ENCODE data around the gene HRK. TPM values are rescaled to one million over a fixed set of nuclear protein-coding genes. Genes with fewer than 3 reads are reported as not detected.

The HRK gene
- total RNA-seq, 1 experiment from 2014 or later: 2.6 TPM

DNA sequence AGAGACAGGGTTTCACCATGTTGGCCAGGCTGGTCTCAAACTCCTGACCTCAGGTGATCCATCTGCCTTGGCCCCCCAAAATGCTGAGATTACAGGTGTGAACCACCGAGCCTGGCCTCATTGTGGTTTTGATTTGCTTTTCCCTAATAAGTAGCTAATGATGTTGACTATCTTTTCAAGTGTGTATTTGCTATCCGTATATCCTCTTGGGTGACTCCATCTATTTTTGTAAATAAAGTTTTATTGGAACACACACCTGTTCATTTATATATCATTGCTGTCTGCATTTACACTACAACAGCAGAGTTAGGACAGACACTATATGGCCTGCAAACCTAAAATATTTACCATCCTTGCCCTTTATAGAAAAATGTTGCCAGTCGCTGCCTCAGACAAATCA, 13.7 kb upstream of the HRK start:
- Histone ChIP-seq H3K79me2 (ENCODE audit: insufficient read depth, low read length) (no peaks in the 10 kb centered on the region), H3K23ac (ENCODE audit: insufficient read length, low read depth, low read length) (no peak overlapping the region), H3K14ac (ENCODE audit: insufficient read depth, low read length) (no peak overlapping the region), H4K20me1 (ENCODE audit: control insufficient read depth, insufficient read depth, insufficient read length) (no peaks in the 10 kb centered on the region), H2BK15ac (ENCODE audit: low read depth, low read length) (no peak overlapping the region), H3K18ac (ENCODE audit: insufficient read length, low read depth, low read length) (no peak overlapping the region), H4K8ac (replicated peaks; ENCODE audit: insufficient read length, low read depth, low read length) (no peak overlapping the region), H2BK20ac (ENCODE audit: low read depth, low read length, poor library complexity, severe bottlenecking) (no peak overlapping the region), H2BK12ac (ENCODE audit: insufficient read length, low read depth, low read length) (no peak overlapping the region), H3T11ph (ENCODE audit: low read length) (no peak overlapping the region), H3K79me1 (ENCODE audit: insufficient read depth, low read depth, low read length, poor library complexity, severe bottlenecking) (no peaks in the 10 kb centered on the region), H3K23me2 (ENCODE audit: insufficient read length, low read depth, low read length, poor library complexity, severe bottlenecking) (no peaks in the 10 kb centered on the region), H3K9ac (ENCODE audit: extremely low read depth, insufficient read length, low read length) (no peak overlapping the region), H2BK5ac (ENCODE audit: insufficient read length, low read length) (no peak overlapping the region), H3K4ac (ENCODE audit: low read depth, low read length) (no peak overlapping the region), H4K91ac (ENCODE audit: insufficient read length, low read depth, low read length) (no peak overlapping the region), H3K4me1 (ENCODE audit: insufficient read depth, low read length) (no peaks in the 10 kb centered on the region), H2AK5ac (ENCODE audit: insufficient read length, low read length) (no peak overlapping the region), H2AFZ (ENCODE audit: low read length) (no peak overlapping the region), H2BK120ac (ENCODE audit: low read depth, low read length, poor library complexity, severe bottlenecking) (no peak overlapping the region), H3K9me3 (ENCODE audit: control insufficient read depth, low read depth, low read length) (no peaks in the 10 kb centered on the region), H3K27ac (ENCODE audit: insufficient read length, low read depth, low read length) (no peak overlapping the region), H3K27me3 (ENCODE audit: insufficient read depth, low read length) (no peaks in the 10 kb centered on the region), H3K4me2 (ENCODE audit: insufficient read depth, insufficient read length, low read length) (no peak overlapping the region), H3K56ac (ENCODE audit: insufficient read length, low read depth, low read length) (no peak overlapping the region), H4K5ac (ENCODE audit: insufficient read length, low read depth, low read length) (no peak overlapping the region)
- WGBS (ENCODE audit: extremely low coverage, insufficient read length, low lambda C conversion rate): no CpG with 5 or more reads among the region's 3 CpGs
- Mint-ChIP-seq H3K4me3 (no peak overlapping the region), H3K27ac (no peak overlapping the region), H3K27me3 (ENCODE audit: low read depth) (peaks cover 29% of the 10 kb centered on the region), H3K36me3 (ENCODE audit: insufficient read depth in 1 of 3, low read depth in 3 of 3) (no peaks in the 10 kb centered on the region), H3K9me3 (no peaks in the 10 kb centered on the region; a peak in 1 of 5 replicates), H3K4me1 (no peaks in the 10 kb centered on the region; a peak in 2 of 4 replicates)
- no peak for DNase-seq
- TF ChIP-seq CTCF (conservative IDR thresholded peaks at IDR 0.05): no peak
